OCI-LY7 (cell line): Measurements from ENCODE around the gene RAPH1. TPM values are rescaled to one million over a fixed set of nuclear protein-coding genes. Genes with fewer than 3 reads are reported as not detected.
A peak's percentile ranks its signal among the peaks of the same experiment; 100 is the strongest.

Experiments
- BruUV-seq: library from RNA; stranded (reverse); fragments of 400-500 nt; replicated peaks from 2 replicates; lab custom pipeline; 2021; lab: Mats Ljungman, UMichigan
- CTCF ChIA-PET: fragments of 300-600 bp; sonication (Branson Sonifier 250); formaldehyde crosslinking; loops from one replicate; lab custom pipeline; 2022; ENCODE audit warnings: antibody characterized with exemption; ENCODE audit not compliant: unreplicated experiment; lab: Charles Lee
- POLR2A ChIA-PET: fragments of 300-600 bp; sonication (Branson Sonifier 250); formaldehyde crosslinking; loops from one replicate; lab custom pipeline; 2022; ENCODE audit warnings: antibody characterized with exemption; lab: Charles Lee
- DNase-seq: peaks from one replicate; pipeline ENCODE4 v3.0.0-alpha.2; 2015; ENCODE audit warnings: low spot score
- H2AFZ ChIP-seq: fragments of 200-600 bp; sonication (generic), shearing (Covaris generic); 2 replicates; pipeline ENCODE4 v1.6.1; 2014; ENCODE audit warnings: mild to moderate bottlenecking, antibody characterized with exemption, low read length, moderate library complexity
- H3K27ac ChIP-seq: fragments of 200-600 bp; sonication (generic); 2 replicates; pipeline ENCODE4 v1.5.1; 2014; ENCODE audit warnings: mixed run types, low read depth, mild to moderate bottlenecking, moderate library complexity, low read length, inconsistent platforms; ENCODE audit not compliant: poor library complexity, severe bottlenecking
- H3K36me3 ChIP-seq: fragments of 200-600 bp; sonication (generic); 2 replicates; pipeline ENCODE4 v1.6.1; 2014; ENCODE audit warnings: mild to moderate bottlenecking, antibody characterized with exemption, low read length, moderate library complexity, mixed read lengths; ENCODE audit not compliant: insufficient read depth
- H3K4me1 ChIP-seq: fragments of 200-600 bp; sonication (generic); 2 replicates; pipeline ENCODE4 v1.5.1; 2014; ENCODE audit warnings: mild to moderate bottlenecking, low read length; ENCODE audit not compliant: insufficient read depth, poor library complexity, severe bottlenecking
- H3K4me2 ChIP-seq: fragments of 200-600 bp; sonication (generic); 2 replicates; pipeline ENCODE4 v1.6.1; 2014; ENCODE audit warnings: mild to moderate bottlenecking, low read length
- H3K4me3 ChIP-seq: fragments of 200-600 bp; sonication (generic); 2 replicates; pipeline ENCODE4 v1.5.1; 2014; ENCODE audit warnings: mild to moderate bottlenecking, low read depth, low read length; ENCODE audit not compliant: poor library complexity, severe bottlenecking
- H3K79me2 ChIP-seq: fragments of 200-600 bp; sonication (generic); 2 replicates; pipeline ENCODE4 v1.6.1; 2016; ENCODE audit warnings: low read depth, mild to moderate bottlenecking, low read length, moderate library complexity, mixed read lengths; ENCODE audit not compliant: insufficient read depth
- H3K9me2 ChIP-seq: fragments of 200-600 bp; sonication (generic); 2 replicates; pipeline ENCODE4 v1.6.1; 2016; ENCODE audit warnings: mild to moderate bottlenecking, low read length, mixed read lengths; ENCODE audit not compliant: insufficient read depth
- H3K9me3 ChIP-seq: fragments of 200-600 bp; sonication (generic); 2 replicates; pipeline ENCODE4 v1.6.1; 2014; ENCODE audit warnings: mild to moderate bottlenecking, mixed run types, low read length, mixed read lengths
- H4K20me1 ChIP-seq: fragments of 200-600 bp; sonication (generic); 2 replicates; pipeline ENCODE4 v1.6.1; 2014; ENCODE audit warnings: mild to moderate bottlenecking, antibody characterized with exemption, low read length, moderate library complexity, mixed read lengths; ENCODE audit not compliant: insufficient read depth
- EZH2phosphoT487 ChIP-seq: fragments of 200-600 bp; sonication (generic); IDR thresholded peaks from 2 replicates; pipeline ENCODE4 v1.6.1; 2018; ENCODE audit warnings: low read depth, borderline replicate concordance, mild to moderate bottlenecking, mixed run types, antibody characterized with exemption, low read length, moderate library complexity, mixed read lengths
- intact Hi-C: fragments of 100-400 bp; cut with micrococcal nuclease; formaldehyde crosslinking; loops from one replicate; pipeline ENCODE4 v1.10.0; 2022; ENCODE audit not compliant: unreplicated experiment
- total RNA-seq, 2 experiments: library from RNA; depleted of rRNA in 1 of 2; stranded (reverse); fragments of >200 nt in 1 of 2; shearing (Covaris generic) in 1 of 2; gene quantifications; 2 replicates each; pipeline ENCODE4 v1.2.3, GENCODE V29; 2014 to 2022
- TF ChIP-seq, protein P1 (sequence below): fragments of 200-600 bp; sonication (generic); conservative IDR thresholded peaks from 2 replicates; pipeline ENCODE4 v1.5.1; 2014; ENCODE audit warnings: mild to moderate bottlenecking, antibody characterized with exemption, low read length, moderate library complexity, mixed read lengths

Gene RAPH1
- total RNA-seq, 2 experiments from 2014 or later, result 4.0 to 21.5 TPM

DNA sequence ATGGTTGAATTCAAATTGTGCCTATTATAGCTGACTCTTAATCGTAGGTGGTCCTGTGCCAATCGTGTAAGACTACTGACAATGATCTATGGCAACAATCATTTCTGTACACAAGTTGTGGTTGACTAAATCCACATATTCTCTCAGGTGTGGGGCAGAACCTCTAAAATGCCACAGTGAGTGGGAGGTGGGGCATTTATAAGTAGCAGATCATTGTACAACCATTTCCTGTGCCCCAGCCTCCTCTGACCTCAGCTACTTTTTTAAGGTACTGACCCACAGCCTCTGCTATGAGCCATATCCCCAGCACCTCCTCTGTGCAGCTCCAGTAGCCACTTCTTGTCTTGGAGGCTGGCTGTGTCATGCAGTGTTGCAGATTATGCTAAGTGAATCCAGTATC lies 48.6 kb upstream of the RAPH1 start:
- intact Hi-C loops, result loop anchor here (1.0 to 2.0 kb wide), 5 partner anchors 15 to 125 kb away; partner anchors contain the start of gene RAPH1
- CTCF ChIA-PET, result interaction anchor here (0.7 to 1.5 kb wide), 4 partner anchors 9 to 16 kb away, joined by 3 to 8 read pairs (median 4); no protein-coding TSS in a partner anchor
- Histone ChIP-seq H3K27ac (peak overlapping the region; percentile 92), H3K4me1 (peaks cover 78% of the 10 kb centered on the region), H3K79me2 (no peaks in the 10 kb centered on the region), H4K20me1 (no peaks in the 10 kb centered on the region), H2AFZ (peak overlapping the region; percentile 90; the same call in 1 of the 2 replicates), H3K9me2 (no peaks in the 10 kb centered on the region), H3K4me2 (peak overlapping the region; percentile 79), H3K4me3 (peak overlapping the region; percentile 51), H3K36me3 (no peaks in the 10 kb centered on the region), H3K9me3 (no peaks in the 10 kb centered on the region)
- DNase-seq, result peak; percentile 81
- BruUV-seq, result no TSS peak
- TF ChIP-seq, protein P1, sequence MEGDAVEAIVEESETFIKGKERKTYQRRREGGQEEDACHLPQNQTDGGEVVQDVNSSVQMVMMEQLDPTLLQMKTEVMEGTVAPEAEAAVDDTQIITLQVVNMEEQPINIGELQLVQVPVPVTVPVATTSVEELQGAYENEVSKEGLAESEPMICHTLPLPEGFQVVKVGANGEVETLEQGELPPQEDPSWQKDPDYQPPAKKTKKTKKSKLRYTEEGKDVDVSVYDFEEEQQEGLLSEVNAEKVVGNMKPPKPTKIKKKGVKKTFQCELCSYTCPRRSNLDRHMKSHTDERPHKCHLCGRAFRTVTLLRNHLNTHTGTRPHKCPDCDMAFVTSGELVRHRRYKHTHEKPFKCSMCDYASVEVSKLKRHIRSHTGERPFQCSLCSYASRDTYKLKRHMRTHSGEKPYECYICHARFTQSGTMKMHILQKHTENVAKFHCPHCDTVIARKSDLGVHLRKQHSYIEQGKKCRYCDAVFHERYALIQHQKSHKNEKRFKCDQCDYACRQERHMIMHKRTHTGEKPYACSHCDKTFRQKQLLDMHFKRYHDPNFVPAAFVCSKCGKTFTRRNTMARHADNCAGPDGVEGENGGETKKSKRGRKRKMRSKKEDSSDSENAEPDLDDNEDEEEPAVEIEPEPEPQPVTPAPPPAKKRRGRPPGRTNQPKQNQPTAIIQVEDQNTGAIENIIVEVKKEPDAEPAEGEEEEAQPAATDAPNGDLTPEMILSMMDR, result no peak
- TF ChIP-seq EZH2phosphoT487, result no peak
- POLR2A ChIA-PET, result interaction anchor here (0.6 to 6.8 kb wide), 21 partner anchors 9 to 200 kb away, joined by 3 to 114 read pairs (median 4); partner anchors contain the start of gene CD28

DNA sequence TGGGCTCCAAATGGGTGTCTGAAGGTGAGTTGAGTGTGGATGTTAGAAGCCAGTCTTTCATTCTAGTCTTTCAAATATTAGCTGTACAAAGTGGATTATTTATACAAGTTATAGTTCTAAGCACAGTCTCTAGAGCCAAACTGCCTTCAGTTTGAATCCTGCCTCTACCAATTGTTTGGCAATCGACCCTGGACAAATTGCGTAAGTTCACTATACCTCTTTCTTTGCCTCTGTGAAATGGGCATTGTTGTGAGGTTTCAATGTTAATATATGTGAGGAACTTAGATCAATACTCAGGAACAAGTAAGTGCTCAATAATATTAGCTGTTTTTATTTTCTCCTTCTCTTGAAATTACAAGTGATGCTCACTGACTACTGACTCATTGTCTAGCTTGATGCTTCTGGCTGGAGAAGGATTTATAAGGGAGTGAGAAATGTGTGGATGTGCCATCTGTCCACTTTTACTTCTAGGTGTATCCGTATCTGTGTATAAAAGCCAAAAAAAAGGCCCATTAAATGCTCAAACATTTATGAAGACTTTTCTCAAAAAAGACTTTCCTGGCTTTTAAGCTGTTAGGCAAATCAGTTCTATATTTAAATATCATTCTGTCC lies 48.1 kb upstream of the RAPH1 start:
- Histone ChIP-seq H3K36me3 (no peaks in the 10 kb centered on the region), H3K4me1 (peaks cover 78% of the 10 kb centered on the region), H2AFZ (peak overlapping the region; percentile 90), H4K20me1 (no peaks in the 10 kb centered on the region), H3K4me3 (peak overlapping the region; percentile 51), H3K4me2 (peak overlapping the region; percentile 79), H3K79me2 (no peaks in the 10 kb centered on the region), H3K9me3 (no peaks in the 10 kb centered on the region), H3K27ac (peak overlapping the region; percentile 92), H3K9me2 (no peaks in the 10 kb centered on the region)
- TSS peak; percentile 98 for BruUV-seq
- no peak for DNase-seq
- intact Hi-C loops, result loop anchor here (1.0 to 2.0 kb wide), 5 partner anchors 15 to 125 kb away; partner anchors contain the start of gene RAPH1
- CTCF ChIA-PET, result interaction anchor here (0.6 to 1.5 kb wide), 5 partner anchors 8 to 26 kb away, joined by 3 to 8 read pairs (median 3); no protein-coding TSS in a partner anchor
- TF ChIP-seq, protein P1, result no peak
- no peak for TF ChIP-seq EZH2phosphoT487
- POLR2A ChIA-PET, result interaction anchor here (0.5 to 6.8 kb wide), 24 partner anchors 9 to 201 kb away, joined by 3 to 114 read pairs (median 4); partner anchors contain the start of gene CD28
